WTC11 (cell line): ENCODE data around the gene ANO8. TPM values are rescaled to one million over a fixed set of nuclear protein-coding genes. Genes with fewer than 3 reads are reported as not detected.
A peak's percentile ranks its signal among the peaks of the same experiment; 100 is the strongest.

Experiments used
- ATAC-seq: fragments of 200-7000 bp; cut with Tn5 transposase; 2 replicates; pipeline ENCODE4 v1.10.0; 2021; ENCODE audit warnings: mild to moderate bottlenecking, moderate library complexity
- CTCF ChIA-PET: fragments of 300-600 bp; sonication (Branson Sonifier 250); formaldehyde crosslinking; loops from one replicate; lab custom pipeline; 2021; ENCODE audit warnings: antibody characterized with exemption; lab: Charles Lee
- POLR2A ChIA-PET: fragments of 350-600 bp; sonication (Branson Sonifier 250); formaldehyde crosslinking; loops from one replicate; lab custom pipeline; 2021; ENCODE audit warnings: antibody characterized with exemption; lab: Charles Lee
- DNase-seq: peaks from one replicate; pipeline ENCODE4 v3.0.0; 2021; ENCODE audit warnings: low spot score
- H3K27ac Mint-ChIP-seq: 2 replicates; pipeline ENCODE4 v1.8.0; 2021; ENCODE audit warnings: mixed read lengths
- H3K27me3 Mint-ChIP-seq: 2 replicates; pipeline ENCODE4 v1.8.0; 2021; ENCODE audit warnings: low read depth, mild to moderate bottlenecking, moderate library complexity, mixed read lengths
- H3K36me3 Mint-ChIP-seq: 2 replicates; pipeline ENCODE4 v1.8.0; 2021; ENCODE audit warnings: mixed read lengths
- H3K4me1 Mint-ChIP-seq: 2 replicates; pipeline ENCODE4 v1.8.0; 2022; ENCODE audit warnings: mixed read lengths
- H3K4me3 Mint-ChIP-seq: 2 replicates; pipeline ENCODE4 v1.8.0; 2021; ENCODE audit warnings: mild to moderate bottlenecking, moderate library complexity, mixed read lengths
- H3K9me3 Mint-ChIP-seq: 2 replicates; pipeline ENCODE4 v1.8.0; 2021; ENCODE audit warnings: mixed read lengths
- ATF6 ChIP-seq: sonication (generic); formaldehyde crosslinking; IDR thresholded peaks from 2 replicates; pipeline ENCODE4 v1.8.1; 2023; ENCODE audit warnings: mild to moderate bottlenecking, missing genetic modification reagents
- E2F5 ChIP-seq: sonication (generic); formaldehyde crosslinking; IDR thresholded peaks from 2 replicates; pipeline ENCODE4 v1.8.1; 2022; ENCODE audit warnings: mild to moderate bottlenecking, moderate library complexity, missing genetic modification reagents
- FOXP4 ChIP-seq: sonication (generic); formaldehyde crosslinking; IDR thresholded peaks from 2 replicates; pipeline ENCODE4 v1.8.0; 2022; ENCODE audit warnings: mild to moderate bottlenecking, missing genetic modification reagents
- GABPB1 ChIP-seq: sonication (generic); formaldehyde crosslinking; IDR thresholded peaks from 2 replicates; pipeline ENCODE4 v1.8.1; 2023; ENCODE audit warnings: mild to moderate bottlenecking, missing genetic modification reagents
- IRF2 ChIP-seq: sonication (generic); formaldehyde crosslinking; IDR thresholded peaks from 2 replicates; pipeline ENCODE4 v1.8.0; 2022; ENCODE audit warnings: low read depth, missing genetic modification reagents, borderline replicate concordance
- MAX ChIP-seq: sonication (generic); formaldehyde crosslinking; IDR thresholded peaks from 2 replicates; pipeline ENCODE4 v1.8.0; 2022; ENCODE audit warnings: mild to moderate bottlenecking, missing genetic modification reagents
- MYBL2 ChIP-seq: sonication (generic); formaldehyde crosslinking; IDR thresholded peaks from 2 replicates; pipeline ENCODE4 v1.8.1; 2023; ENCODE audit warnings: mild to moderate bottlenecking, moderate library complexity, missing genetic modification reagents
- NFYB ChIP-seq: sonication (generic); formaldehyde crosslinking; conservative IDR thresholded peaks from 2 replicates; pipeline ENCODE4 v1.8.0; 2022; ENCODE audit warnings: low read depth, missing genetic modification reagents
- OVOL2 ChIP-seq: fragments of 250-450 bp; sonication (Bioruptor Pico); IDR thresholded peaks from 2 replicates; pipeline ENCODE4 v1.9.0; 2021; ENCODE audit warnings: mild to moderate bottlenecking, borderline replicate concordance
- PREB ChIP-seq: sonication (generic); formaldehyde crosslinking; IDR thresholded peaks from 2 replicates; pipeline ENCODE4 v1.8.1; 2022; ENCODE audit warnings: mild to moderate bottlenecking, missing genetic modification reagents, moderate library complexity, borderline replicate concordance
- RELA ChIP-seq: sonication (generic); formaldehyde crosslinking; IDR thresholded peaks from 2 replicates; pipeline ENCODE4 v1.8.1; 2022; ENCODE audit warnings: missing genetic modification reagents, mild to moderate bottlenecking, borderline replicate concordance
- RORB ChIP-seq: fragments of 250-450 bp; sonication (Bioruptor Pico); IDR thresholded peaks from 2 replicates; pipeline ENCODE4 v1.9.0; 2021; ENCODE audit warnings: mild to moderate bottlenecking
- SMAD3 ChIP-seq: sonication (generic); formaldehyde crosslinking; IDR thresholded peaks from 2 replicates; pipeline ENCODE4 v1.8.0; 2022; ENCODE audit warnings: missing genetic modification reagents, mild to moderate bottlenecking, borderline replicate concordance
- SMAD4 ChIP-seq: sonication (generic); formaldehyde crosslinking; IDR thresholded peaks from 2 replicates; pipeline ENCODE4 v1.8.0; 2022; ENCODE audit warnings: mild to moderate bottlenecking, missing genetic modification reagents
- TEAD1 ChIP-seq: sonication (generic); formaldehyde crosslinking; IDR thresholded peaks from 2 replicates; pipeline ENCODE4 v1.8.0; 2022; ENCODE audit warnings: mild to moderate bottlenecking, missing genetic modification reagents
- ZBTB21 ChIP-seq: sonication (generic); formaldehyde crosslinking; IDR thresholded peaks from 2 replicates; pipeline ENCODE4 v1.8.1; 2023; ENCODE audit warnings: mild to moderate bottlenecking, missing genetic modification reagents, borderline replicate concordance
- ZNF121 ChIP-seq: sonication (generic); formaldehyde crosslinking; IDR thresholded peaks from 2 replicates; pipeline ENCODE4 v1.8.0; 2023; ENCODE audit warnings: missing genetic modification reagents
- ZNF512 ChIP-seq: sonication (generic); formaldehyde crosslinking; IDR thresholded peaks from 2 replicates; pipeline ENCODE4 v1.8.1; 2022; ENCODE audit warnings: missing genetic modification reagents, borderline replicate concordance
- total RNA-seq: library from RNA; stranded (reverse); gene quantifications from 3 replicates; pipeline ENCODE4 v1.2.3, GENCODE V29; 2021
- TF ChIP-seq, protein P1 (sequence below): sonication (generic); formaldehyde crosslinking; IDR thresholded peaks from 2 replicates; pipeline ENCODE4 v1.8.1; 2022; ENCODE audit warnings: low read depth, mild to moderate bottlenecking, moderate library complexity, missing genetic modification reagents, borderline replicate concordance
- TF ChIP-seq, protein P2 (sequence below): fragments of 250-450 bp; sonication (Bioruptor Pico); IDR thresholded peaks from 2 replicates; pipeline ENCODE4 v2.1.2; 2022; ENCODE audit warnings: mild to moderate bottlenecking, moderate library complexity
- TF ChIP-seq, protein P3 (sequence below): fragments of 200-600 bp; IDR thresholded peaks from 2 replicates; pipeline ENCODE4 v1.8.0; 2022; ENCODE audit warnings: antibody characterized with exemption

The ANO8 gene
- total RNA-seq, 1 experiment from 2014 or later, result 32.6 TPM

DNA sequence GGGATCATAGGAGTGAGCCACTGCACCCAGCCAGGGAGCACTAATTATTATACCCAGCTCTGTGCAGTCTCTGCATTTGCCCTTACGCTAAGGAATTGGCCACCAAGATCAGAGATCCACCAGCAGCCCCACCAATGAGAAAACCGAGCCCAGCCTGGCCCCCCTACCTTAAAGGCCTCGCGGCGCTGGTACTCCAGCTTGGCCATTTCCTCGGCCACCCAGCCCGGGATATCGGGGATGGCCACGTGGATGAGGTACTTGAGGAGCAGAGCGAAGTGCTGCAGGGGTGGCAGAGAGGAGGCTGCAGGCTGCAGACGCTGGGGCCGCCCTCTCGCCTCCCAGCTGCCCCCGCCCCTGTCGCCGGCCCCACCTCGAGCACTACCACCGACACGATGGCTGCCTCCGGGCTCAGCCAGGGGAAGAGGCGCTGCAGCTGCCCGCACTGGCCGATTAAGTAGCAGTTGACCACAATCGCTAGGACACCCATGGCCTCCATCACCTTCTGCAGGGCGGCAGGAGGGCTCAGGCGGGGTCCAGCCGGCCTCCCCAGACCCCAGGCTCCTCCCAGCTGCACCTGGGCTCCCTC lies 7.5 kb downstream of the ANO8 start (continued):
- no peak for TF ChIP-seq PREB
- TF ChIP-seq ZBTB21 (CRISPR knock-in tag), result 0 out of 2 replicates have a peak, but pooled peaks have one; percentile 28
- TF ChIP-seq TEAD1, result no peak
- TF ChIP-seq ZNF512 (CRISPR knock-in tag), result no peak
- TF ChIP-seq FOXP4 (CRISPR knock-in tag), result no peak
- no peak for TF ChIP-seq ZNF121 (CRISPR knock-in tag)
- no peak for TF ChIP-seq SMAD3 (CRISPR knock-in tag)
- no peak for TF ChIP-seq IRF2 (CRISPR knock-in tag)
- TF ChIP-seq E2F5 (CRISPR knock-in tag), result 0 out of 2 replicates have a peak, but pooled peaks have one; percentile 6
- no peak for TF ChIP-seq OVOL2 (CRISPR knock-in tag)
- TF ChIP-seq, protein P1, sequence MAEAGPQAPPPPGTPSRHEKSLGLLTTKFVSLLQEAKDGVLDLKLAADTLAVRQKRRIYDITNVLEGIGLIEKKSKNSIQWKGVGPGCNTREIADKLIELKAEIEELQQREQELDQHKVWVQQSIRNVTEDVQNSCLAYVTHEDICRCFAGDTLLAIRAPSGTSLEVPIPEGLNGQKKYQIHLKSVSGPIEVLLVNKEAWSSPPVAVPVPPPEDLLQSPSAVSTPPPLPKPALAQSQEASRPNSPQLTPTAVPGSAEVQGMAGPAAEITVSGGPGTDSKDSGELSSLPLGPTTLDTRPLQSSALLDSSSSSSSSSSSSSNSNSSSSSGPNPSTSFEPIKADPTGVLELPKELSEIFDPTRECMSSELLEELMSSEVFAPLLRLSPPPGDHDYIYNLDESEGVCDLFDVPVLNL (CRISPR knock-in tag), result no peak
- TF ChIP-seq ATF6 (CRISPR knock-in tag), result no peak
- TF ChIP-seq RELA (CRISPR knock-in tag), result 0 out of 2 replicates have a peak, but pooled peaks have one; percentile 49

GRCh38 chr19:17326595-17326966 lies 8.1 kb downstream of the ANO8 start:
- Mint-ChIP-seq H3K4me1 (peaks cover 16% of the 10 kb centered on the region), H3K36me3 (peaks cover 9% of the 10 kb centered on the region), H3K27me3 (peaks cover 2% of the 10 kb centered on the region; the same call in 1 of the 2 replicates), H3K4me3 (peak overlapping the region; percentile 43), H3K9me3 (no peaks in the 10 kb centered on the region), H3K27ac (no peak overlapping the region)
- ATAC-seq (no peak), DNase-seq (no peak)
- ChIA-PET CTCF (interaction anchor here (0.9 to 3.5 kb wide), 16 partner anchors 9 to 128 kb away, joined by 3 to 35 read pairs (median 7); partner anchors contain the start of genes ANKLE1, DDA1, MRPL34 and USE1), POLR2A (interaction anchor here (1.0 to 1.4 kb wide), 3 partner anchors 13 to 24 kb away, joined by 4 to 11 read pairs (median 5); partner anchors contain the start of genes ABHD8 and DDA1)
- TF ChIP-seq RORB (no peak), SMAD4 (CRISPR knock-in tag) (no peak), NFYB (CRISPR knock-in tag) (no peak), MAX (no peak), MYBL2 (CRISPR knock-in tag) (no peak), GABPB1 (CRISPR knock-in tag) (no peak)
- TF ChIP-seq, protein P2, sequence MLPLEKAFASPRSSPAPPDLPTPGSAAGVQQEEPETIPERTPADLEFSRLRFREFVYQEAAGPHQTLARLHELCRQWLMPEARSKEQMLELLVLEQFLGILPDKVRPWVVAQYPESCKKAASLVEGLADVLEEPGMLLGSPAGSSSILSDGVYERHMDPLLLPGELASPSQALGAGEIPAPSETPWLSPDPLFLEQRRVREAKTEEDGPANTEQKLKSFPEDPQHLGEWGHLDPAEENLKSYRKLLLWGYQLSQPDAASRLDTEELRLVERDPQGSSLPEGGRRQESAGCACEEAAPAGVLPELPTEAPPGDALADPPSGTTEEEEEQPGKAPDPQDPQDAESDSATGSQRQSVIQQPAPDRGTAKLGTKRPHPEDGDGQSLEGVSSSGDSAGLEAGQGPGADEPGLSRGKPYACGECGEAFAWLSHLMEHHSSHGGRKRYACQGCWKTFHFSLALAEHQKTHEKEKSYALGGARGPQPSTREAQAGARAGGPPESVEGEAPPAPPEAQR (CRISPR knock-in tag), result no peak
- TF ChIP-seq, protein P3, sequence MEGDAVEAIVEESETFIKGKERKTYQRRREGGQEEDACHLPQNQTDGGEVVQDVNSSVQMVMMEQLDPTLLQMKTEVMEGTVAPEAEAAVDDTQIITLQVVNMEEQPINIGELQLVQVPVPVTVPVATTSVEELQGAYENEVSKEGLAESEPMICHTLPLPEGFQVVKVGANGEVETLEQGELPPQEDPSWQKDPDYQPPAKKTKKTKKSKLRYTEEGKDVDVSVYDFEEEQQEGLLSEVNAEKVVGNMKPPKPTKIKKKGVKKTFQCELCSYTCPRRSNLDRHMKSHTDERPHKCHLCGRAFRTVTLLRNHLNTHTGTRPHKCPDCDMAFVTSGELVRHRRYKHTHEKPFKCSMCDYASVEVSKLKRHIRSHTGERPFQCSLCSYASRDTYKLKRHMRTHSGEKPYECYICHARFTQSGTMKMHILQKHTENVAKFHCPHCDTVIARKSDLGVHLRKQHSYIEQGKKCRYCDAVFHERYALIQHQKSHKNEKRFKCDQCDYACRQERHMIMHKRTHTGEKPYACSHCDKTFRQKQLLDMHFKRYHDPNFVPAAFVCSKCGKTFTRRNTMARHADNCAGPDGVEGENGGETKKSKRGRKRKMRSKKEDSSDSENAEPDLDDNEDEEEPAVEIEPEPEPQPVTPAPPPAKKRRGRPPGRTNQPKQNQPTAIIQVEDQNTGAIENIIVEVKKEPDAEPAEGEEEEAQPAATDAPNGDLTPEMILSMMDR, result no peak
